Gastrocnemius medialis (tissue), 4 donors: Measurements from ENCODE around the gene LMOD2.

Experiments used
- POLR2A ChIP-seq, 2 donors: fragments of 450-650 bp; IDR thresholded peaks; one replicate each; pipeline ENCODE4 v1.6.1; 2017; ENCODE audit warnings: antibody characterized with exemption in 2 of 2, mild to moderate bottlenecking in 2 of 2, moderate library complexity in 2 of 2
- TF ChIP-seq, protein P1 (sequence below), 5 experiments: fragments of 450-650 bp in 3 of 5; fragments of 200-600 bp in 2 of 5; sonication (generic) in 2 of 5; IDR thresholded peaks in 4 of 5; conservative IDR thresholded peaks in 1 of 5; 1 replicate in 4 of 5; 2 replicates in 1 of 5; pipeline ENCODE4 v1.5.1; 2016 to 2019; ENCODE audit warnings: antibody characterized with exemption in 5 of 5, mild to moderate bottlenecking in 3 of 5, moderate library complexity in 3 of 5

DNA sequence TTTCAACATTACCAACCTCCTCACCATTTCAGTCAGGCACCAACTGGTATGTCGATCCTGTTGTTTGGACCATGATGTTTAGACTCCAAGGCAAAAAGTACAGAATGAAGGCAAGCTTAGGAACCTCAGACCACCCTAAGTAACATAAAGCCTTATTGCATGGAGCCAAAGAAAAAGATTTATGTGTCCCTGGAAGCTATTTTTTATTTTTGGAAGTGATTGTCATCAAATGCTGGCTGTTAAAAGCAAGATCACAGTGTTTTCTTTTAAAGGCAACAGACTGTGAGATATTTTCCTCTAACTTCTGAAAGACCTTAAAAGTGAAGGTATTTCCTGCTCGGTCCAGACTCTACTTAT lies 45.8 kb upstream of the LMOD2 start:
- TF ChIP-seq, protein P1, sequence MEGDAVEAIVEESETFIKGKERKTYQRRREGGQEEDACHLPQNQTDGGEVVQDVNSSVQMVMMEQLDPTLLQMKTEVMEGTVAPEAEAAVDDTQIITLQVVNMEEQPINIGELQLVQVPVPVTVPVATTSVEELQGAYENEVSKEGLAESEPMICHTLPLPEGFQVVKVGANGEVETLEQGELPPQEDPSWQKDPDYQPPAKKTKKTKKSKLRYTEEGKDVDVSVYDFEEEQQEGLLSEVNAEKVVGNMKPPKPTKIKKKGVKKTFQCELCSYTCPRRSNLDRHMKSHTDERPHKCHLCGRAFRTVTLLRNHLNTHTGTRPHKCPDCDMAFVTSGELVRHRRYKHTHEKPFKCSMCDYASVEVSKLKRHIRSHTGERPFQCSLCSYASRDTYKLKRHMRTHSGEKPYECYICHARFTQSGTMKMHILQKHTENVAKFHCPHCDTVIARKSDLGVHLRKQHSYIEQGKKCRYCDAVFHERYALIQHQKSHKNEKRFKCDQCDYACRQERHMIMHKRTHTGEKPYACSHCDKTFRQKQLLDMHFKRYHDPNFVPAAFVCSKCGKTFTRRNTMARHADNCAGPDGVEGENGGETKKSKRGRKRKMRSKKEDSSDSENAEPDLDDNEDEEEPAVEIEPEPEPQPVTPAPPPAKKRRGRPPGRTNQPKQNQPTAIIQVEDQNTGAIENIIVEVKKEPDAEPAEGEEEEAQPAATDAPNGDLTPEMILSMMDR (IDR thresholded peaks at IDR 0.05 in 4 of 5, conservative IDR thresholded peaks at IDR 0.05 in 1 of 5), result no peak
- TF ChIP-seq POLR2A (IDR thresholded peaks at IDR 0.05), result no peak
